Omental fat pad (tissue), 4 donors: ENCODE results near the gene PPP6R2. TPM values are rescaled to one million over a fixed set of nuclear protein-coding genes. Genes with fewer than 3 reads are reported as not detected.

Source experiments
- ATAC-seq: fragments of 150-250 bp; one replicate; pipeline ENCODE4 v1.9.1; 2016; ENCODE audit warnings: mild to moderate bottlenecking, moderate library complexity; ENCODE audit not compliant: low FRiP score
- DNase-seq: peaks from one replicate; pipeline ENCODE4 v3.0.0-alpha.2; 2019; ENCODE audit warnings: low spot score
- total RNA-seq, 4 donors: library from RNA; depleted of rRNA; stranded (reverse); fragments of >200 nt; gene quantifications; one replicate each; pipeline ENCODE4 v1.1.0, GENCODE V29; 2016
- TF ChIP-seq, protein P1 (sequence below), 3 donors: fragments of 450-650 bp; IDR thresholded peaks; one replicate each; pipeline ENCODE4 v1.5.1; 2016 to 2017; ENCODE audit warnings: antibody characterized with exemption in 3 of 3, mild to moderate bottlenecking in 3 of 3, moderate library complexity in 2 of 3

Gene PPP6R2
- total RNA-seq, 4 donors from 2014 or later, result 35.6 to 64.6 (median 41.7) TPM

DNA sequence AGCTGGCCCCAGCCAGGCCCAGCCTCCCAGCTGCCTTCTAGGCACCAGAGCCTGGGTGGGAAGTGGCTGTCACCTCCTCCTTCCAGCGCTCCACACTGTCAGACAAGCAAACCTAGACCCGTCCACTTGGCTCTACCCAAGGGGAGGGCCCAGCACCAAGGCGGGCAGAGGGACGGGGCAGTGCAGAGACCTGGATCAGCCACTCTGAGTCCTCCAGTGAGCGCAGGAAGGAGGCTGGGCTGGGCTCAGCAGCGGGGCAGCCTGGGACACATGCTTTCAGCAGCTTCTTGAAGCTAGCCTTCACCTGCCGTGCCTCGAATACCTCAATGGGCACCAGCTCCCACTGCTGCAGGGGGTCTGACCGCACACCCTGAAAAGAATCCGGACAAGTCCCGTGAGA lies 112.9 kb downstream of the PPP6R2 start:
- no peak for ATAC-seq
- TF ChIP-seq, protein P1, sequence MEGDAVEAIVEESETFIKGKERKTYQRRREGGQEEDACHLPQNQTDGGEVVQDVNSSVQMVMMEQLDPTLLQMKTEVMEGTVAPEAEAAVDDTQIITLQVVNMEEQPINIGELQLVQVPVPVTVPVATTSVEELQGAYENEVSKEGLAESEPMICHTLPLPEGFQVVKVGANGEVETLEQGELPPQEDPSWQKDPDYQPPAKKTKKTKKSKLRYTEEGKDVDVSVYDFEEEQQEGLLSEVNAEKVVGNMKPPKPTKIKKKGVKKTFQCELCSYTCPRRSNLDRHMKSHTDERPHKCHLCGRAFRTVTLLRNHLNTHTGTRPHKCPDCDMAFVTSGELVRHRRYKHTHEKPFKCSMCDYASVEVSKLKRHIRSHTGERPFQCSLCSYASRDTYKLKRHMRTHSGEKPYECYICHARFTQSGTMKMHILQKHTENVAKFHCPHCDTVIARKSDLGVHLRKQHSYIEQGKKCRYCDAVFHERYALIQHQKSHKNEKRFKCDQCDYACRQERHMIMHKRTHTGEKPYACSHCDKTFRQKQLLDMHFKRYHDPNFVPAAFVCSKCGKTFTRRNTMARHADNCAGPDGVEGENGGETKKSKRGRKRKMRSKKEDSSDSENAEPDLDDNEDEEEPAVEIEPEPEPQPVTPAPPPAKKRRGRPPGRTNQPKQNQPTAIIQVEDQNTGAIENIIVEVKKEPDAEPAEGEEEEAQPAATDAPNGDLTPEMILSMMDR (IDR thresholded peaks at IDR 0.05), result no peak
- no peak for DNase-seq

GRCh38 chr22:50456466-50457234 lies 113.5 kb downstream of the PPP6R2 start:
- TF ChIP-seq, protein P1 (IDR thresholded peaks at IDR 0.05), result no peak
- ATAC-seq (no peak), DNase-seq (no peak)

- no peak for ATAC-seq
- TF ChIP-seq, protein P1 (IDR thresholded peaks at IDR 0.05), result no peak
- no peak for DNase-seq
Observed at GRCh38 chr22:50459016-50459415, 115.9 kb downstream of the PPP6R2 start.

DNA sequence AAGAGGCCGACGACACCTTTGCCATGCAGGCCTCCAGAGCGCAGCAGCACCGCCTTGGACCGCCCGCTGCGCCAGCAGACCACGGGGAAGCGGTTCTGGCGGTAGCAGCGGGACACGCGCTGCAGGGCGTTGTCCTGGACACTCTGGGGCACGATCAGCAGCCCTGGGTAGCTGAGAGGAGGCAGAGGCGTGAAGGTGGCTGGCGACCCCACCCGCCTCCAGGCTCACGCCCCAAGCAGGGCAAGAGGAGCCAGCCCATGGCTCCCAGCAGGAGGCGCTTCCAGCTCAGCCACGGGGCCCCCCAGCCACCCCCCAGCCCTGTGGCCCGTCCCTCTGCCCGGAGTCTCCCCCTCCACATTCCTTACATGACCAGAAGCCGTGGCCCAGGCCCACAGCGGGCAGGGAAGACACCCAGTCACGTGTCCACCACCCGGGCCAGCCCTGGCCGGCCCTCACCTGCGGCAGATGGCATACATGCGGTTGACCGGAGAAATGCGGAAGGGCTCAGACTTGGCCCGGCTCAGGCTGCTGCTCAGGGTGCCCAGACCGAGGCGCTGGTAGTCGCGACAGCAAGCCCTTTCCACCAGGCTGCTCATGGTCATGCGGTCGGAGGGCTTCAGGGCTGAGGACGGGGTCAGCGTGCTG lies 116.5 kb downstream of the PPP6R2 start:
- ATAC-seq (no peak), DNase-seq (no peak)
- TF ChIP-seq, protein P1 (IDR thresholded peaks at IDR 0.05), result no peak

DNA sequence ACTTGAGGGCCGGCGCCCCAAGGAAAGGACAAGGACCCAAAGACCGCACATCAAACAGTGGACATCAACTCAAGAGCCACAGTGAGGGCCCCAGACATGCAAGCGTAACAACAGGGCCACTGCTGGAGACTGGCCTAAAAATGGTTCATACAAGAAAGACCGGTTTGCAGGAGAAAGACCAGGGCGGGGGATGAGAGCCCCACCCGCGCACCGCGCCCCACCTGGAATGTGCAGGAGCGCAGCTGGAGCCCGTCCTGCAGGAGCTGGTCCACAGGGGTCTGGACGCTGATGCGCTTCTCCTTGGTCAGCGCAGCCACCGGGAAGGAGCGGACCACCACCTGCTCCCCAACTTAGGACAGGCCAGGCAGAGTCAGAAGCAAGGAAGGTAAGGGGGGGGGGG lies 117.8 kb downstream of the PPP6R2 start:
- no peak for DNase-seq
- ATAC-seq, result no peak
- TF ChIP-seq, protein P1 (IDR thresholded peaks at IDR 0.05), result no peak

DNA sequence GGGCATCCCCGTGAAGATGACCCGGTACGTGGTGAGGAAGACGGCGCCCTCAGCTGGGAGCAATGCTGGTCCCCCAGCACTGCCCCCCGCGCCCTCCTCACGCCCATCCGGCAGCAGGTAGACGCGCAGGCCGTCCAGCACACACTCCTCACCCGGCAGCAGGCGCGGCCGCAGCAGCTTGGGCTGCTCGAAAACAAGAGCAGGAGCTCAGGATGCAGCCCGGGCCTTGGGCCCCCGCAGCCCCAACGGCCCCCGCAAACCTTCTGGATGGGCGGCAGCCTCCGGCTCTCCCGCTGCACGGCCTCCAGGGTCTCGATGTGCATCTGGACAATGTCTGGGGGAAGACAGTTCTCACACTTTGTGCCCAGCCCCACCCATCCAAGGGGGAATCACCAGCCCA lies 118.4 kb downstream of the PPP6R2 start:
- ATAC-seq (no peak), DNase-seq (no peak)
- TF ChIP-seq, protein P1 (IDR thresholded peaks at IDR 0.05), result no peak
